PC-9 (cell line): Measurements from ENCODE around the gene EXOG. TPM values are rescaled to one million over a fixed set of nuclear protein-coding genes. Genes with fewer than 3 reads are reported as not detected.

ENCODE experiments used
- BruUV-seq: library from RNA; stranded (reverse); fragments of 400-500 nt; replicated peaks from 2 replicates; lab custom pipeline; 2021; lab: Mats Ljungman, UMichigan
- CTCF ChIA-PET: fragments of 300-600 bp; sonication (Branson Sonifier 250); formaldehyde crosslinking; loops from one replicate; lab custom pipeline; 2022; ENCODE audit warnings: antibody characterized with exemption; lab: Charles Lee
- POLR2A ChIA-PET: fragments of 300-600 bp; sonication (Branson Sonifier 250); formaldehyde crosslinking; loops from one replicate; lab custom pipeline; 2022; ENCODE audit warnings: antibody characterized with exemption; ENCODE audit not compliant: unreplicated experiment; lab: Charles Lee
- DNase-seq, 2 experiments: peaks; one replicate each; pipeline versions ENCODE4 v3.0.0 to v3.0.0-alpha.2; 2015 to 2022; ENCODE audit warnings: mixed read lengths in 1 of 2
- H2AFZ ChIP-seq: fragments of 200-600 bp; sonication (generic); 2 replicates; pipeline ENCODE4 v1.8.1; 2017; ENCODE audit warnings: antibody characterized with exemption
- H3F3A ChIP-seq: fragments of 200-600 bp; sonication (generic); 2 replicates; pipeline ENCODE4 v1.8.1; 2017; ENCODE audit warnings: antibody characterized with exemption, mild to moderate bottlenecking, low read depth; ENCODE audit not compliant: insufficient read depth
- H3K27ac ChIP-seq: fragments of 200-600 bp; sonication (generic); 2 replicates; pipeline ENCODE4 v1.6.1; 2016; ENCODE audit warnings: mixed run types
- H3K27me3 ChIP-seq: fragments of 200-600 bp; sonication (generic); 2 replicates; pipeline ENCODE4 v1.6.1; 2016; ENCODE audit warnings: low read depth, mixed run types; ENCODE audit not compliant: insufficient read depth
- H3K36me3 ChIP-seq: fragments of 200-600 bp; sonication (generic); 2 replicates; pipeline ENCODE4 v1.6.1; 2016; ENCODE audit warnings: low read depth, mixed run types
- H3K4me1 ChIP-seq: fragments of 200-600 bp; sonication (generic); replicated peaks from 2 replicates; pipeline ENCODE4 v1.6.1; 2016; ENCODE audit warnings: mixed run types; ENCODE audit not compliant: insufficient read depth
- H3K4me2 ChIP-seq: fragments of 200-600 bp; sonication (generic); 2 replicates; pipeline ENCODE4 v1.6.1; 2017; ENCODE audit warnings: mixed run types
- H3K4me3 ChIP-seq: fragments of 200-600 bp; sonication (generic); 2 replicates; pipeline ENCODE4 v1.6.1; 2016; ENCODE audit warnings: mixed run types
- H3K79me2 ChIP-seq: fragments of 200-600 bp; sonication (generic); 2 replicates; pipeline ENCODE4 v1.6.1; 2017; ENCODE audit warnings: low read depth, mixed run types
- H3K9me2 ChIP-seq: fragments of 200-600 bp; sonication (generic); 2 replicates; pipeline ENCODE4 v1.8.1; 2017; ENCODE audit warnings: mild to moderate bottlenecking; ENCODE audit not compliant: insufficient read depth
- H3K9me3 ChIP-seq: fragments of 200-600 bp; sonication (generic); 2 replicates; pipeline ENCODE4 v1.8.1; 2016; ENCODE audit warnings: low read depth; ENCODE audit not compliant: insufficient read depth
- H4K20me1 ChIP-seq: fragments of 200-600 bp; sonication (generic); 2 replicates; pipeline ENCODE4 v1.8.1; 2017; ENCODE audit not compliant: insufficient read depth
- CTCF ChIP-seq: fragments of 200-600 bp; sonication (generic); conservative IDR thresholded peaks from 2 replicates; pipeline ENCODE4 v1.6.1; 2017; ENCODE audit warnings: mixed run types, antibody characterized with exemption, mild to moderate bottlenecking, moderate library complexity
- EZH2 ChIP-seq: fragments of 200-600 bp; sonication (generic); IDR thresholded peaks from 2 replicates; pipeline ENCODE4 v1.8.0; 2017; ENCODE audit warnings: antibody characterized with exemption, low read depth
- intact Hi-C: fragments of 100-400 bp; cut with micrococcal nuclease; formaldehyde crosslinking; loops from one replicate; pipeline ENCODE4 v1.10.0; 2022; ENCODE audit not compliant: unreplicated experiment
- total RNA-seq: library from RNA; stranded (reverse); gene quantifications from 2 replicates; pipeline ENCODE4 v1.2.3, GENCODE V29; 2021

EXOG gene
- total RNA-seq, 1 experiment from 2014 or later, result 7.5 TPM

- H3K79me2 ChIP-seq, result no peaks in the 10 kb centered on the region
- no peaks in the 10 kb centered on the region for H4K20me1 ChIP-seq
- no peaks in the 10 kb centered on the region for H3K9me2 ChIP-seq
- H3K27me3 ChIP-seq, result peaks cover 6% of the 10 kb centered on the region; the same call in 1 of the 2 replicates
- intact Hi-C loops, result no loop called here
- ChIA-PET POLR2A (no interaction called here), CTCF (no interaction called here)
- no peak overlapping the region for H3K4me3 ChIP-seq
- TF ChIP-seq CTCF, result no peak
- no peak for TF ChIP-seq EZH2
- no peaks in the 10 kb centered on the region for H3K9me3 ChIP-seq
- no peak overlapping the region for H2AFZ ChIP-seq
- no TSS peak for BruUV-seq
- no peaks in the 10 kb centered on the region for H3F3A ChIP-seq
- H3K4me1 ChIP-seq, result no peaks in the 10 kb centered on the region
- H3K4me2 ChIP-seq, result no peak overlapping the region
- no peak for DNase-seq
- no peaks in the 10 kb centered on the region for H3K36me3 ChIP-seq
- no peak overlapping the region for H3K27ac ChIP-seq
Measured at GRCh38 chr3:38551026-38551832, 55.1 kb downstream of the EXOG start.

- H3K9me3 ChIP-seq, result no peaks in the 10 kb centered on the region
- no peak overlapping the region for H2AFZ ChIP-seq
- POLR2A ChIA-PET, result no interaction called here
- H4K20me1 ChIP-seq, result no peaks in the 10 kb centered on the region
- 0 out of 2 replicates have a peak, but pooled peaks cover 4% of the 10 kb centered on the region for H3K27me3 ChIP-seq
- no peak overlapping the region for H3K4me2 ChIP-seq
- H3K36me3 ChIP-seq, result no peaks in the 10 kb centered on the region
- no peak overlapping the region for H3K4me3 ChIP-seq
- no TSS peak for BruUV-seq
- no peak for DNase-seq
- H3F3A ChIP-seq, result no peaks in the 10 kb centered on the region
- H3K9me2 ChIP-seq, result no peaks in the 10 kb centered on the region
- CTCF ChIA-PET, result no interaction called here
- no peaks in the 10 kb centered on the region for H3K79me2 ChIP-seq
- no peaks in the 10 kb centered on the region for H3K4me1 ChIP-seq
- intact Hi-C loops, result no loop called here
- TF ChIP-seq EZH2 (no peak), CTCF (no peak)
- H3K27ac ChIP-seq, result no peak overlapping the region
Measured at GRCh38 chr3:38552364-38552763, 56.2 kb downstream of the EXOG start.

GRCh38 chr3:38553071-38553470, 56.9 kb downstream of the EXOG start:
- H3K4me1 ChIP-seq, result no peaks in the 10 kb centered on the region
- H2AFZ ChIP-seq, result no peak overlapping the region
- H3K79me2 ChIP-seq, result no peaks in the 10 kb centered on the region
- 0 out of 2 replicates have a peak, but pooled peaks cover 4% of the 10 kb centered on the region for H3K27me3 ChIP-seq
- H4K20me1 ChIP-seq, result no peaks in the 10 kb centered on the region
- no peak overlapping the region for H3K4me3 ChIP-seq
- ChIA-PET POLR2A (no interaction called here), CTCF (no interaction called here)
- no peaks in the 10 kb centered on the region for H3F3A ChIP-seq
- no peak for TF ChIP-seq CTCF
- TF ChIP-seq EZH2, result no peak
- H3K27ac ChIP-seq, result no peak overlapping the region
- no peaks in the 10 kb centered on the region for H3K36me3 ChIP-seq
- DNase-seq, result no peak
- no TSS peak for BruUV-seq
- intact Hi-C loops, result no loop called here
- H3K9me3 ChIP-seq, result no peaks in the 10 kb centered on the region
- H3K4me2 ChIP-seq, result no peak overlapping the region
- no peaks in the 10 kb centered on the region for H3K9me2 ChIP-seq
